ENCODE measurements around the gene ARHGAP6. TPM values are rescaled to one million over a fixed set of nuclear protein-coding genes. Genes with fewer than 3 reads are reported as not detected.

Gene ARHGAP6
- polyA plus RNA-seq, 3 donors from 2014 or later = 0.11 TPM; not detected in 2

DNA sequence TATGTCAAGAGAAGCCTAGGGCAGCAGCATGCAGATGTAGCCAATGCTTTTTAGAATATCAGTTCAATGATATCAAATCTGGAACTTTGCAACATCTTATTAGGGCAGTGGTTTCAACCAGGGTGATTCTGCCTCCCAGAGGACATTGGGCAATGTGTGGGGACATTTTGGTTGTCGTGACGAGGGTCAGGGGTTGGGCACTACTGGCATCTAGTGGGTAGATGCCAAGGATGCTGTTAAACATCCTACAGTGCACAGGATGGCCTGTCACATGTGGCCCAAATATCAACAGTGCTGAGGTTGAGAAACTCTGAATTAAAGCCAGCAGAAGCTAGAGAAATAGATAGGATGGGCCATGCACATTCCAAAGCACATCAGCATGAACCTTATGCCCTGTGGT is 220.2 kb downstream of the ARHGAP6 start:
- no peak overlapping the region for H3K27ac Mint-ChIP-seq
- no peaks in the 10 kb centered on the region for H3K9me3 Mint-ChIP-seq

DNA sequence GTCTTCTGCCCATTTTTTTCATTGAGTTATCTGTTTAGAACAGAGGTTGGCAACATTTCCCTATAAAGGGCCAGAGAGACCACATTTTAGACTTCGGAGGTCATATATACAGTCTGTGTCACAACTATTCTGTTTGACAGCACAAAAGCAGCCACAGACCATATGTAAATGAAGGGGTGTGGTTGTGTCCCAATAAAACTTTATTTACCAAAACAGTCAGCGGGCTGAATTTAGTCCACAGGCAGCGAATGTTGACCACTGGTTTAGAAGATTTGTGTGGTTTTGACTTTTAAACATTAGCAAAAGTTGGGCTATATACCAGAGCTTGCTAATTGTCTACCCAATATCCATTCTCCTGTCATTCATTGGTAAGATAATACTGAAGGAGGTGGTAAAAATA is 221.7 kb downstream of the ARHGAP6 start:
- H3K27ac Mint-ChIP-seq = no peak overlapping the region
- H3K4me3 Mint-ChIP-seq = no peak overlapping the region
- H3K4me1 Mint-ChIP-seq = no peaks in the 10 kb centered on the region
- no peak for DNase-seq
- H3K9me3 Mint-ChIP-seq = no peaks in the 10 kb centered on the region
- no peaks in the 10 kb centered on the region for H3K36me3 Mint-ChIP-seq
- H3K27me3 Mint-ChIP-seq (ENCODE audit: low read depth in 3 of 3) = peaks cover 0 to 6% (median 0%) of the 10 kb centered on the region in 3 donors

More for the DNA sequence above, 220.2 kb downstream of the ARHGAP6 start:
- Mint-ChIP-seq H3K27me3 (ENCODE audit: low read depth in 3 of 3) (peaks cover 0 to 6% (median 1%) of the 10 kb centered on the region in 3 donors), H3K4me1 (no peaks in the 10 kb centered on the region), H3K4me3 (no peak overlapping the region), H3K36me3 (no peaks in the 10 kb centered on the region)
- no peak for DNase-seq

DNA sequence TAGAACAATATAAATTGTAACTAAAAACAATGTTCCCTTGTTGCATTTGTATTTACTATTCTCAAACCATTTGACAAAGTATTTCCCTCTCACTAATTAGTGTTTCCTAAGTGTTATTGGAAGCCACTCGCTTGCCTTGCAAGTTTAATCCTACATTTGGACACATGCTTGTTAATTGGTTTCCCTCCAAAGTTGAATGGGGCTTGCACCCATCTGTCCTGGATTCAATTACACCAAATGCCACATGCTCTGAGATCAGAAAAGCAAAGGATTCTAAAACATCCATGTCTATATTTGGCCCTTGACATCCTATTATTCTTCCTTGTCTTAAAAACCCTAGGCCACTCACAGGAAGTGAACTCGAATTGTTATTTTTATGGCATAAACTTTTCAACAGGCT is 225.9 kb downstream of the ARHGAP6 start:
- Mint-ChIP-seq H3K4me1 (no peaks in the 10 kb centered on the region), H3K27ac (no peak overlapping the region), H3K36me3 (no peaks in the 10 kb centered on the region), H3K9me3 (no peaks in the 10 kb centered on the region), H3K27me3 (ENCODE audit: low read depth in 3 of 3) (peaks cover 0 to 6% (median 2%) of the 10 kb centered on the region in 3 donors), H3K4me3 (no peak overlapping the region)
- DNase-seq = no peak

DNA sequence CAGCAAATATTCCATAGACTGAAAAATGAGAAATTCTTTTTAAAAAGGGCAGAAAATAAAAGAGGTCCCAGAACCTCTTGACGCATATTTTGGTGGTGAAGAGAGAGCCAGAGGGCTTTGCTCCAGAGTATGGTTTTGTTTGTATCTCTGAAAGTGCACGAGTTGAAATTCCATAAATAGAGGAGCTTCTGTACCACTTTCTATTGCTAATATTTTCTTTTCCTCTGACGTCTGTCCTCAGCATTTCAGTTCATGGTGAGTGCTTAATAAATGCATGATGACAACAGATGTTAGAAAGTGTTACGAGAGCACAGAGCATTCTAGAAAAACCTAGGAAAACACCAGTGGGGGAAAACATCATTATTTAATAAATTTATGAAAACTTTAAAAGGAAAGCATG is 227.0 kb downstream of the ARHGAP6 start:
- Mint-ChIP-seq H3K9me3 (no peaks in the 10 kb centered on the region), H3K4me3 (no peak overlapping the region), H3K36me3 (no peaks in the 10 kb centered on the region), H3K27ac (no peak overlapping the region), H3K27me3 (ENCODE audit: low read depth in 3 of 3) (peaks cover 0 to 3% (median 2%) of the 10 kb centered on the region in 3 donors), H3K4me1 (no peaks in the 10 kb centered on the region)
- DNase-seq = no peak

DNA sequence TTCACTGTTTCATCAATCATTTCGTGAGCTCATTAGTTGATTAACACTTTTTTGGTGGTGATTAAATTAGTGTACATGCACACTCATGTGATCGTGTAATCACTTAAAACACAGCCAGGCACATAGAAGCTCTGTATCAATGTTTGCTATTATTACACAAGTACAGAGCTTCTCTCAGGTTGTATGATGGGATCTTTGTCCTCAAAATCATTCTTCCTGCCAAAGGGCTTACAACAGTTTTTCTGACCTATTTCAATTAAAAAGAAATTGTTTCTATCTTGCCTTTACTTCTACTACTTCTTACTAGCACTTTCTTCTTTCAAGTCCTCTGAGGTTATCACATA is 227.4 kb downstream of the ARHGAP6 start:
- Mint-ChIP-seq H3K27ac (no peak overlapping the region), H3K4me3 (no peak overlapping the region), H3K9me3 (no peaks in the 10 kb centered on the region), H3K36me3 (no peaks in the 10 kb centered on the region), H3K4me1 (no peaks in the 10 kb centered on the region), H3K27me3 (ENCODE audit: low read depth in 3 of 3) (peaks cover 0 to 3% (median 2%) of the 10 kb centered on the region in 3 donors)
- no peak for DNase-seq

DNA sequence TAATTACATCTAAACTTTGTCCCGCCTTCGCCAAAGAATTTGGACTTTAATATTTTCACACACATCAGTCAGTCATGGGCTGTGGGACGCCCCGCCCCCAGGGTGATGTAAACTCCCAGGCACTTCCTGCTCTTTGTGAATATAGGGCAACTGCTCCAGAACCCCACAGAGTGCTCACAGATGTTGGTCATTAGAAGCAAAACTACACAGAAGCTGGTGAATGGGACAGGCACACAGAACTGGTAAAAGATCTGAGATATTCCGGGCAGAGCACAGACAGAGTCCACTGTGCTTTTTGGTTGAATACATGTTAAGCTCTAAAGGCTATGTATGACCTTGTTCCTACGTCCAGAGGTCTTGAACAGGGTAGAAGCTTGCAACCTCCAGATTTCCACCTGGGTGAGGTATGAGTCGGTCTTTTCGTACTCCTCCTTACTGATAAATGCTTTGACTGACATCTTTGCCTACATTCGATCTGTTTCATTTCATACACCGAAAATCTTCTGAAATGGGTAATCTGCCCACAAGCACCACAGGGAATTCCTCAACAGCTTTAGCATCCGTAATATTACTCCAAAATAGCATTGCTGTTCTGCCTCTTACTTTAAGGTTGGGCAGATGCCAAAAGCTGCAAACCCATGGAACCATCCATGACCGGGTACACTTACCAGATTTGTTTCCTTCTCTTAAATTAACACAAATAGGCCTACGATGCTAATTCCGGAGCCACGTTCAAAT is 227.9 kb downstream of the ARHGAP6 start:
- Mint-ChIP-seq H3K4me1 (no peaks in the 10 kb centered on the region), H3K27me3 (ENCODE audit: low read depth in 3 of 3) (peaks cover 0 to 3% (median 2%) of the 10 kb centered on the region in 3 donors), H3K9me3 (peaks cover 0 to 3% (median 0%) of the 10 kb centered on the region in 6 donors), H3K36me3 (peaks cover 0 to 3% (median 0%) of the 10 kb centered on the region in 3 donors), H3K27ac (no peak overlapping the region), H3K4me3 (no peak overlapping the region)
- DNase-seq = no peak

DNA sequence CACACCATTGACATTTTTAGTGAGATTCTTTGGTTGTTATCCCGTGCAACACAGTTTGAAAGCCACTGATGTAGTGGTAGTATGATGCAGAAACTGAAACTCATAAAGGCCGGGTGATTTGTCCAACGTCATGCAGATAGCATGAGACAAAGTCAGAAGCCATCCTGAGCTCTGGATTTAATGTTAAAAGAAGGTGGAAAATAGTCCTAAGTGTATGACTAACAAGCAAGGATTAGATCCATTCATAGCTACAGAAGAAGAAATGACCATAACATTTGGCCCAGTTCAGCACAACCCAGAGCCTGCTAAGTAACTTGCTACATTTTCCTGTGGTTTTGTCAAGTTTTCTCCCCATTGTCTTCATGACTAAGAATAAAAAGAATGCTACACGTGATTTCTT is 230.2 kb downstream of the ARHGAP6 start:
- Mint-ChIP-seq H3K27ac (no peak overlapping the region), H3K4me3 (no peak overlapping the region), H3K27me3 (ENCODE audit: low read depth in 3 of 3) (peaks cover 0 to 3% (median 2%) of the 10 kb centered on the region in 3 donors), H3K9me3 (peaks cover 0 to 3% (median 0%) of the 10 kb centered on the region in 6 donors), H3K4me1 (no peaks in the 10 kb centered on the region), H3K36me3 (peaks cover 0 to 3% (median 0%) of the 10 kb centered on the region in 3 donors)
- no peak for DNase-seq

DNA sequence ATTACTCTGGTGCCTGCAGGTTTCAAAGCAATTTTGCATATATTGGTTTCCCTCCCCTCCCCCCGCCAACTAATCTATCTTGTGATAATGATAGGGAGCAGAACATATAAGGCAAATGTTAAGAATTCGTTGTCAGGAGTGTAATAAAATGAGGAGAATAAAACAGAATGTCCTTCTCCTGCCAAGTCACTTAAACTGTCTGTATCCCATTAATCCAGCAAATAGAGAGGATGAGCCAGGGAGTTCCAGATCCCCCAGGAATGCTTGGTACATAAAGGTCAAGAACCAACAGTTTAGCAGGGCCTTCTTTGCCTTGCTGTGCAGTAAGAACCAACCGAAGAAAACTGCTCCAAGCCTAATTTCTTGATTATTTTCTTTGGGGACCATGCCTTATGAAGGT is 231.1 kb downstream of the ARHGAP6 start:
- H3K36me3 Mint-ChIP-seq = peaks cover 0 to 3% (median 0%) of the 10 kb centered on the region in 3 donors
- peaks cover 0 to 3% (median 2%) of the 10 kb centered on the region in 3 donors for H3K27me3 Mint-ChIP-seq (ENCODE audit: low read depth in 3 of 3)
- H3K4me3 Mint-ChIP-seq = no peak overlapping the region
- no peaks in the 10 kb centered on the region for H3K4me1 Mint-ChIP-seq
- DNase-seq = no peak
- no peak overlapping the region for H3K27ac Mint-ChIP-seq
- peaks cover 0 to 3% (median 0%) of the 10 kb centered on the region in 6 donors for H3K9me3 Mint-ChIP-seq

DNA sequence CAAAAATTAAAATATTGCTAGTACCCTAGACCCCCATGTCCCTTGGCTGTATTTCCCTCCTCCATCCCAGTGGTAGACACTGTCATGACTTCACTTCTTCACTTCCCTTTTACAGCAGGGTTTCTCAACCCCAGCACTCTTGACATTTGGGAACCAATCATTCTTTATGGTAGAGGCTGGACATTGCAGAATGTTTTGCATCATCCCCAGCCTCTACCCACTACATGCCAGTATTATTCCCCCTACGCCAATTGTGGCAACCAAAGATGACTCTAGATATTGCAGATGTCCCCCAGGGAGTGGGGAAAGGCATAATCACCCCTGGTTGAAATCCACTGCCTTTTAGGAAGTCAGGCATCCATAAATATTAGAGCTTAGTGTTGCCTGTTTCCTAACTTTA is 233.9 kb downstream of the ARHGAP6 start:
- Mint-ChIP-seq H3K27me3 (ENCODE audit: low read depth in 3 of 3) (peaks cover 1 to 6% (median 2%) of the 10 kb centered on the region in 3 donors), H3K4me3 (no peak overlapping the region), H3K27ac (no peak overlapping the region), H3K36me3 (peaks cover 0 to 3% (median 0%) of the 10 kb centered on the region in 3 donors), H3K4me1 (peaks cover 0 to 1% of the 10 kb centered on the region in 2 donors), H3K9me3 (peaks cover 0 to 3% (median 0%) of the 10 kb centered on the region in 6 donors)
- no peak for DNase-seq

DNA sequence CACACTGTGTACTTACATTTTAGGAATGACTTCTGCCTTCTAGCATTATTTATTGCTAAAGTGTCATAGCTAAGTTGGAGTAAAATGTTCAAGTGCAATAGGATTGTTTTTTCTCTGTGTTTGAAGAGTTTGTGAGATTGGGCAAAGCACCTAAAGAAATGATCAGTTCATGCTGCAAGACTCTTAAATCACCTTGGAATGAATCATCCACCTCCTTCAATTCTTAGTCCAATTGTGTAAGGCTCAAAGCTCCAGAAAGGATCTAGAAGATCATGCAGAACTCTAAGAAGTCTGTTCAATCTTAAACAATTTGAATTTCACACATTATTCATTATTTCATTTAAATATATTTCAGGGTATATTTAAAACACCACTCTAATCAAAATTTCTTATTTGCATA is 235.4 kb downstream of the ARHGAP6 start:
- Mint-ChIP-seq H3K4me3 (no peak overlapping the region), H3K9me3 (peaks cover 0 to 3% (median 0%) of the 10 kb centered on the region in 6 donors), H3K36me3 (peaks cover 0 to 3% (median 0%) of the 10 kb centered on the region in 3 donors), H3K27ac (no peak overlapping the region), H3K27me3 (ENCODE audit: low read depth in 3 of 3) (peaks cover 0 to 6% (median 2%) of the 10 kb centered on the region in 3 donors), H3K4me1 (peaks cover 0 to 1% of the 10 kb centered on the region in 2 donors)
- no peak for DNase-seq

DNA sequence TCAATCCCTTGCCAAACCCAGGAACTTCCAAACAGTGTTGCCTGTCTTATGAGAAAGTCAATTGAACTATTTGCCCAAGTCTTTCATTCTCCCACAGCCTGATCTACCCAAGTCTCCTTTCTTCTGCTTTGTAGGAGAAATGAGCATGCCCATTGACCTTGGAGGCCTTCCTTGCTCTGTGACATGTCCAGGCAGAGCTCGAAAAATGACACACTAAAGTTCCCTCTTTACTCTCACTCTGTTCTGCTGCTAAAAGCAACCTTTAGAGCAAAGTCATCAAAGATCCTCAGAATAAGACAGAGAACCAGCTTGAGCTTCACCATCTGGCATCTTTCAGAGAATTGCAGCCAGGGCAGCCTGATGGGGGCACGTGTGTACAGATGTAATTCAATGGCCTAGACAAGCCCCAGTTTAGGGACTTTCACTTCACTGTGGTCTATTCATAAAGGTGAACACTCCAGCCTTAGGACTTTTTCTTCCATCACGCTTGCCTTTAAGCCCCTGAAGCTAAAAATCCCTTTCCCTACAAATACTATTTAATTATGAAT is 236.1 kb downstream of the ARHGAP6 start:
- H3K27ac Mint-ChIP-seq = no peak overlapping the region
- peaks cover 0 to 3% (median 0%) of the 10 kb centered on the region in 6 donors for H3K9me3 Mint-ChIP-seq
- DNase-seq = no peak
- peaks cover 0 to 3% (median 0%) of the 10 kb centered on the region in 3 donors for H3K36me3 Mint-ChIP-seq
- H3K27me3 Mint-ChIP-seq (ENCODE audit: low read depth in 3 of 3) = peaks cover 0 to 6% (median 2%) of the 10 kb centered on the region in 3 donors
- no peak overlapping the region for H3K4me3 Mint-ChIP-seq
- H3K4me1 Mint-ChIP-seq = peaks cover 0 to 1% of the 10 kb centered on the region in 2 donors

DNA sequence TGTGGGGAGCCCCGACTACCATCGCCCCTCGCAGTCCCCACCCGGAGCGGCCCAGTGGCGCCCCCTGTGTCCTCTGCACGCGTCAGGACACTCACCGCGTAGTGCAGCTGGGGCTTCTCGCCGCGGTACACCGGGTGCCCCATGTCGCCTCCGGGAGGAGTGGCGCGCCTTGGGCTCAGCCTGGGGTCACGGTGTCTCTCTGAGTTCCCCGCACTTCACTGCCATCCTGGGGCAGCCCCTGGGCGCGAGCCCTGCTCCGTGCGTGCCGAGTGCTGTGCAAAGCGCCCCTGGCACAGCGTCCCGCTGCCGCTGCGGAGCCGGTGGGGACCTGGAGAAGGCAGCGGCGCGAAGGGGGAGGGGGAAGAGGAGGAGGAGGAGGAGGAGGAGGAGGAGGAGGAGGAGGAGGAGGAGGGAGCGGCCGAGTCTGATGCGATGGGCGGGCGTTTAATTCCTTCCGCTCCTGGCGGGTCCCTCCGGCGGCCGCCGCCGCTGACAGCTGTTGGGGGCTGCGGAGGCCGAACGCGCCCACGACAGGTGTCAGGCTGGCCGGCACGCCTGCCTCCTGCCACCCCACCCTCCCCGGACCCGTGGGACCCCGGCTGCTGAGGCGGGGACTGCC is 238.2 kb downstream of the ARHGAP6 start:
- Mint-ChIP-seq H3K36me3 (no peaks in the 10 kb centered on the region), H3K9me3 (peaks cover 0 to under 1% (median 0%) of the 10 kb centered on the region in 6 donors), H3K27me3 (ENCODE audit: low read depth in 3 of 3) (peaks cover 0 to 6% (median 5%) of the 10 kb centered on the region in 3 donors), H3K27ac (no peak overlapping the region), H3K4me1 (peaks cover 4 to 6% of the 10 kb centered on the region in 2 donors), H3K4me3 (no peak overlapping the region)
- peak in 1 of 3 donors; percentile 2 for DNase-seq

DNA sequence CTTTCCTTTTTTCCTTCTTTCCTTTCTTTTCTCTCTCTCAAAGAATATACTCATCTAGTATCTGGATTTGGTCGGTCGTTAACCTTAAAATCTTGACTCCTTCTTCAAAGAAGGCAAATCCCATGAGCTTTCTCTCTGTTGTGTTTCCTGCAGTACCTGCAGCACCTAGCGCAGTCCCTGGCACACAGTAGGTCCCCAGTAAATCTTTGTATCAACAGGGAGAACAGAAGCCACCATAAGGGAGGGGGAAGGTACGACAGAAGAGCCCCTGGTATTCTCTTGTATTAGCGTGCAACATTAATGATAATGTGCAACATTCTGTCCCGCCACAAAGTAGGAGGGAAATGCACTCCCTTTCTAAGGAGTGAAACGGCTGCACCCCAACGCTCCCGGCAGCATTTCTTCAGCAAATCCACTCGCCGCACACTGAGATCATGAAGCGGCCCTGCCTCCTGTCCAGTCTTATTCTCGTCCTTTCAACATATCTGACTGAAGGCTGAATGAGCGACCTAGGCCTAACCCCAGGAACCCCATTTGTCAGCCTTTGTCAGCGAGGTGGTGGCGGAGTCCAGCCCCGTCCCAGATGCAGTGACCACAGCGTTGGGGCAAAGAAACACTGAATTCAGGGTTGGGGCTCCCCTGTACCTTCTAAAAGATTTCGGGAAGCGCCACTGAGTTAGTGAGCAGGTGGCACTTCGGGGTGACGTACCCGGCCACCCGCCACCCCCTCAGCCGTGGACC is 238.8 kb downstream of the ARHGAP6 start:
- no peak for DNase-seq
- Mint-ChIP-seq H3K27ac (no peak overlapping the region), H3K4me3 (peak overlapping the region in 1 of 5 donors; percentile 29), H3K27me3 (ENCODE audit: low read depth in 3 of 3) (peaks cover 1 to 7% (median 5%) of the 10 kb centered on the region in 3 donors), H3K4me1 (peaks cover 4 to 6% of the 10 kb centered on the region in 2 donors), H3K9me3 (peaks cover 0 to 2% (median 0%) of the 10 kb centered on the region in 6 donors), H3K36me3 (no peaks in the 10 kb centered on the region)

All from immature natural killer cell (primary cell).